Fibroblast of gingiva (primary cell): Measurements from ENCODE around the gene KMO.

ENCODE experiments used
- DNase-seq: peaks from one replicate; pipeline ENCODE4 v3.0.0-alpha.2; 2011; ENCODE audit warnings: low read depth

The KMO gene

GRCh38 chr1:241532162-241532531 lies at the start of gene KMO:
Gene KMO, plus strand, starts transcription at chr1:241532378. Its CDS starts 67 bp downstream, at chr1:241532445.
- no peak for DNase-seq

GRCh38 chr1:241482761-241483250 lies 49.4 kb upstream of the KMO start:
- DNase-seq = peak; percentile 59

GRCh38 chr1:241485145-241485544 lies 47.0 kb upstream of the KMO start:
- no peak for DNase-seq

GRCh38 chr1:241485554-241485992 lies 46.6 kb upstream of the KMO start:
- DNase-seq = no peak

GRCh38 chr1:241488739-241489138 lies 43.4 kb upstream of the KMO start:
- no peak for DNase-seq

GRCh38 chr1:241495741-241496140 lies 36.4 kb upstream of the KMO start:
- no peak for DNase-seq

- DNase-seq = peak; percentile 60
Measured at GRCh38 chr1:241499910-241500309, 32.3 kb upstream of the KMO start.

GRCh38 chr1:241503444-241503843 lies 28.7 kb upstream of the KMO start:
- DNase-seq = no peak

- peak; percentile 85 for DNase-seq
Measured at GRCh38 chr1:241507189-241507863, 24.9 kb upstream of the KMO start.

- no peak for DNase-seq
Measured at GRCh38 chr1:241513378-241513777, 18.8 kb upstream of the KMO start.

GRCh38 chr1:241518476-241519307 lies 13.5 kb upstream of the KMO start:
- DNase-seq = peak; percentile 3

- DNase-seq = peak; percentile 97
Measured at GRCh38 chr1:241519308-241520079, 12.7 kb upstream of the KMO start, which contains the start of gene FH. Gene FH, minus strand, starts transcription at chr1:241519755. Its CDS starts 33 bp downstream, at chr1:241519722.

- no peak for DNase-seq
Measured at GRCh38 chr1:241520080-241520465, 12.1 kb upstream of the KMO start.

GRCh38 chr1:241521718-241522117 lies 10.5 kb upstream of the KMO start:
- DNase-seq = no peak

GRCh38 chr1:241525026-241525425 lies 7.2 kb upstream of the KMO start:
- no peak for DNase-seq

GRCh38 chr1:241527146-241527545 lies 5.0 kb upstream of the KMO start:
- no peak for DNase-seq

- DNase-seq = peak; percentile 71
Measured at GRCh38 chr1:241531195-241532161, 700 bp upstream of the KMO start.

GRCh38 chr1:241532864-241533263 lies 686 bp downstream of the KMO start:
- no peak for DNase-seq

- DNase-seq = no peak
Measured at GRCh38 chr1:241533326-241534115, 1.3 kb downstream of the KMO start.

GRCh38 chr1:241536304-241536703 lies 4.1 kb downstream of the KMO start:
- no peak for DNase-seq
